Aorta (tissue), 5 donors: Measurements from ENCODE around the gene SURF6. TPM values are rescaled to one million over a fixed set of nuclear protein-coding genes. Genes with fewer than 3 reads are reported as not detected.

Source experiments
- ATAC-seq: fragments of 200-7000 bp; cut with Tn5 transposase; one replicate; pipeline ENCODE4 v1.9.1; 2022; ENCODE audit warnings: moderate library complexity; ENCODE audit not compliant: low FRiP score
- DNase-seq, 2 donors: peaks; one replicate each; pipeline ENCODE4 v3.0.0-alpha.2; 2020
- H3K27ac ChIP-seq, 2 donors: one replicate each; pipeline ENCODE4 v1.5.1; 2013; ENCODE audit warnings: low read length in 2 of 2, mild to moderate bottlenecking in 2 of 2, moderate library complexity in 2 of 2, control low read depth in 1 of 2, inconsistent platforms in 1 of 2, low read depth in 1 of 2
- H3K27me3 ChIP-seq, 2 donors: one replicate each; pipeline ENCODE4 v1.6.1; 2013; ENCODE audit warnings: control low read depth in 1 of 2, low read length in 1 of 2, mild to moderate bottlenecking in 1 of 2, moderate library complexity in 1 of 2; ENCODE audit not compliant: insufficient read depth in 2 of 2, control insufficient read depth in 1 of 2
- H3K36me3 ChIP-seq, 2 donors: one replicate each; pipeline ENCODE4 v1.6.1; 2013; ENCODE audit warnings: control low read depth in 1 of 2, low read length in 1 of 2, mild to moderate bottlenecking in 1 of 2; ENCODE audit not compliant: insufficient read depth in 2 of 2, control insufficient read depth in 1 of 2
- H3K4me1 ChIP-seq, 2 donors: one replicate each; pipeline ENCODE4 v1.6.1; 2013; ENCODE audit warnings: low read length in 2 of 2, control low read depth in 1 of 2, mild to moderate bottlenecking in 1 of 2, moderate library complexity in 1 of 2; ENCODE audit not compliant: insufficient read depth in 2 of 2, control insufficient read depth in 1 of 2
- H3K4me3 ChIP-seq, 2 donors: one replicate each; pipeline ENCODE4 v1.5.1; 2013; ENCODE audit warnings: low read length in 2 of 2, control low read depth in 1 of 2, mild to moderate bottlenecking in 1 of 2
- H3K9me3 ChIP-seq: one replicate; pipeline ENCODE4 v1.6.1; 2013; ENCODE audit warnings: mild to moderate bottlenecking, low read length; ENCODE audit not compliant: control insufficient read depth
- WGBS, 2 donors: extraction: QIAGEN DNeasy Blood & Tissue Kit; methylation state at CpG; one replicate each; pipeline ENCODE4 v1.1.7; 2013; 5-methylcytosine and 5-hydroxymethylcytosine counted together
- intact Hi-C, 2 donors: fragments of 100-400 bp; cut with DNase I; formaldehyde crosslinking; loops; one replicate each; pipeline versions ENCODE4 v1.14.2 to v1.15.0; 2022
- polyA plus RNA-seq, 2 donors: library from polyadenylated mRNA; stranded (reverse); fragments of 200-250 nt; gene quantifications; one replicate each; pipeline ENCODE4 v1.2.3, GENCODE V29; 2013
- total RNA-seq, 2 donors: library from RNA; stranded (reverse); fragmentation: NEBNext Ultra II Directional; extraction: Animal tissue kit (Norgen Biotek cat#: 25700); gene quantifications; one replicate each; pipeline ENCODE4 v1.2.1, GENCODE V29; 2021
- donor health status: healthy with polysubstance abuse.
- donor health status: Bipolar disorder and iron deficiency.
- donor health status: DM: no; HTN: no; CAD: no.
- donor health status: DM: no; HTN: no; CAD: no.
- donor health status: DM: yes; HTN: yes; CAD: no.

The SURF6 gene
- total and polyA plus RNA-seq, 4 donors: 13.3 to 23.6 (median 16.0) TPM

DNA sequence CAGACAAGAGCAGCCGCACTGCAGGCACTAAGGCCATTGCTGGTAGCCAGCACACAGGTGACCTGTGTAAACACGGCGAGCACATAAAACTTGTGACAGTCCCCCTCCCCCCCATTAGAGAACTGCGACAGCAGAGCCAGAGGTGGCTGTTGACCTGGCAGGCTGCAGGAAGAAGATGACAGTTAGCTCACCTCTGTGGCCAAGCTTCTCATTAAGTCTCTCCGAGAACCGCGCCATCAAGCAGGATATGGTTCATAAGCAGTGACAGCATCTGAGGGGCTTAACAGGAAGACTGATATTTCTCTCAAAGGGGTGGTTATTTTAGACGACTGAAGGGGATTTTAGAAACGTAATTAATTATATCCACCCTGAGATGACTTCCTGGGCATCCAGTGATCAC is 34.7 kb upstream of the SURF6 start:
- peaks cover 0 to 1% of the 10 kb centered on the region in 2 donors for H3K36me3 ChIP-seq
- H3K4me1 ChIP-seq: no peaks in the 10 kb centered on the region
- no peaks in the 10 kb centered on the region for H3K27me3 ChIP-seq
- intact Hi-C loops: no loop called here
- WGBS, 2 donors: 61 to 70% methylated on average over 9 of the region's 9 CpGs
- no peak for ATAC-seq
- no peak overlapping the region for H3K27ac ChIP-seq
- H3K9me3 ChIP-seq: no peaks in the 10 kb centered on the region
- DNase-seq: no peak
- H3K4me3 ChIP-seq: no peak overlapping the region

DNA sequence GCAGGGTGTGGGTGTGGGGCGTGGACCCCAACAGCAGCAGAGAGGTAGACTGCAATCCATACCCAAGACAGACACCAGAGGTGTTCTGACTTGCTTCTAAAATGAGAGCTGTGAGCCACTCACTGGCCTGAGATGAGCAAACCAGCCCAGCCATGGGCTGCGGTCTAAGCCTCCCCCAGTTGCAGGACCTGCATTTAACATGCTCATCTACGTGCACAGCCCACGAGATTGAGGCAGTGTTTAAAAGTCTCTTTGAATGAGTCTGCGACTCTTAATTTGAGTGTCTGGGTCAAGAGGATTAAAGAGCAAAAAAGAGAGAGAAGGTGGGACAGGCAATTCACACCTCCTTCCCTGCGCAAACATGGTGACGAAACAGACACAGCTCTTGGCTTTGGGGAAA is 33.9 kb upstream of the SURF6 start:
- peaks cover 0 to 3% of the 10 kb centered on the region in 2 donors for H3K36me3 ChIP-seq
- H3K27ac ChIP-seq: no peak overlapping the region
- no peaks in the 10 kb centered on the region for H3K9me3 ChIP-seq
- 71 to 77% methylated on average over 7 of the region's 7 CpGs for WGBS, 2 donors
- H3K4me3 ChIP-seq: no peak overlapping the region
- H3K27me3 ChIP-seq: no peaks in the 10 kb centered on the region
- no peaks in the 10 kb centered on the region for H3K4me1 ChIP-seq
- DNase-seq (no peak), ATAC-seq (no peak)
- intact Hi-C loops: no loop called here

DNA sequence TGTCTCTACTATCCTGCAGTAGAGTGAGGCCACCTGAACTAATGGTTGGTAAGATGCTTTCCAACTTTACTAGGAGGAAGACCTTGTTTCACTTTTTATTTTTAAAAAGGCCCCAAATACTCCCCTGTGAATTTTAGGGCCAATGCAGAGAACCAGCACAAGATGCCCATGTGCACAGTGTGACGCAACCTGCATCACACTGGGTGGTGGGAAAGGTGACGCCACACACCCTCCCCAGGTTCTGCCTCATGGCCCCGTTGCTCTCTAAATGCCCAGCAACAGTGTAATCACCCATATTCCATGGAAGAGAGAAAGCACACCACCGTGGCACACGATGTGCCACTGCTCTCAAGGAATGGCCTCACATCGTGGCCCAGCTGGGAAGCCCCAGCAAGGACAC is 33.4 kb upstream of the SURF6 start:
- no peak for DNase-seq
- no peak overlapping the region for H3K4me3 ChIP-seq
- intact Hi-C loops: no loop called here
- H3K36me3 ChIP-seq: peaks cover 0 to 5% of the 10 kb centered on the region in 2 donors
- no peaks in the 10 kb centered on the region for H3K9me3 ChIP-seq
- H3K27me3 ChIP-seq: no peaks in the 10 kb centered on the region
- H3K27ac ChIP-seq: no peak overlapping the region
- WGBS, 2 donors: 71 to 72% methylated on average over 6 of the region's 6 CpGs
- ATAC-seq: no peak
- H3K4me1 ChIP-seq: no peaks in the 10 kb centered on the region

DNA sequence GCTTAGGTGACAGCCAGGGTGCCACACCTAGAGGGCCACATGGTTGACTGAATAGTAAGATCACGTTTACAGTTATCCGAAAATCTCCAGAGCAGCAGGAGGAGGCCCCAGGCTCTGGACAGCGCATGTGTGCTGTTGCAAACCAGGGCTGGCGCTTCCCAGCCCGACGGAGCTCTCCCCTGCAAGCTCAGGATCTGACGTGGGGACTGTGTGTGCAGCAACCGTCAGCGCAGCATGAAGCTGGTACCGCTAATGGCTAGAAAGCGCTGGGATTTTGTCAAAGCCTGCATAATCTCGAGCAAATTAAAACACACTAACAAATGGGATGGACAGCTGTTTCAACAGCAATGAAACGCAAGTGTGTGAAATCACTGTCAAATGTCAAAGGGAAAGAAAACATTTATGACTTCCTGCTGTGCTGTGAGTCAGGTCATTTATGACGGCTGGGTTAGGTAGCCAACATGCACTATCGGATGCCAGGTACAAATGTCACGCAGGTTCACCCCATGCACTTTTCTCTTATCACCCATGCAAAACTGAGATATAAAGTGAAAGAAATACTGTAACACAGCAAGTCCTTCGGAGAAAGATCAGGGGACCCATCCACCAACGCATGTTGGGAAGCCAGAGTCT is 32.4 kb upstream of the SURF6 start:
- no peak overlapping the region for H3K27ac ChIP-seq
- H3K36me3 ChIP-seq: peaks cover 0 to 7% of the 10 kb centered on the region in 2 donors
- DNase-seq (no peak), ATAC-seq (no peak)
- no peaks in the 10 kb centered on the region for H3K9me3 ChIP-seq
- WGBS, 2 donors: 49 to 53% methylated on average over 18 of the region's 18 CpGs
- intact Hi-C loops: no loop called here
- H3K4me1 ChIP-seq: no peaks in the 10 kb centered on the region
- no peak overlapping the region for H3K4me3 ChIP-seq
- no peaks in the 10 kb centered on the region for H3K27me3 ChIP-seq

DNA sequence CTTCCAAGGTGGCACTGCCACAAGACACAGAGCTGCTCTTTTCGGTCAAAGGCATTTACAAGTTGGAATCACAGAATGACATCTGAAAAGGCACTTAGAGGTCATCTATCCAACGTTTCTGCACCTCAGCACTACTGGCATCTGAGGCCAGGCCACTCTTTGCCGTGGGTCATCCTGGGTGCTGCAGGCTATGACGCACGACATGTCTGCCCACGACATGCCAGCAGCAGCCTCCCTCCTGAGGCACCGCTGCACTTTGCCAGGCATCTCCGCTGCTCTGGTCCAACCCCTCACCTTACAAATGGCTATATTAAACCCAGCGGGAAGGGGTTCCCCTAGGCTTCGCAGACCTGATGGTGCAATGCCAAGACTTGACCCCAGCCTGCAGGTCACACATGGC is 31.8 kb upstream of the SURF6 start:
- Histone ChIP-seq H3K36me3 (peaks cover 0 to 10% of the 10 kb centered on the region in 2 donors), H3K4me1 (no peaks in the 10 kb centered on the region)

DNA sequence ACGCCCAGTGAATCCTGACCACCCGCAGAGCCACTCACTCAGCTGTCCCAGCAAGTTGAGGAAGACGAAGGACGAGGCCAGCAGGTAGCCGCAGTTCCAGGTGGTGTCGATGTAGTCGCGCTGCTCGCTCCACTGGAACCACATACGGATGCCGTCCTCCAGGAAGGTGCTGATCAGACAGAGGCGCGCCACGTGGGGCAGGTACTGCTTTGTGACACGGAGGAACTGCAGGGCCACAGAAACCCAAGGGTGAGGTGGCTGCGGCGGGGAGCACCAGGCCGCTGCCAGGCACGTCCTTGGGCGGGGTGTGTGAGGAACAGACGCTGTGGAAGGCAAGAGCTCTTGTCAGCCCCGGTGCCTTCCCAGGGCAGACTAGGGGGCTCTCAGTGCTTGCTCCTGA is 31.2 kb upstream of the SURF6 start:
- H3K27ac ChIP-seq: no peak overlapping the region
- H3K27me3 ChIP-seq: no peaks in the 10 kb centered on the region
- peaks cover 0 to 10% of the 10 kb centered on the region in 2 donors for H3K36me3 ChIP-seq
- no peaks in the 10 kb centered on the region for H3K4me1 ChIP-seq
- no peak for DNase-seq
- no peaks in the 10 kb centered on the region for H3K9me3 ChIP-seq
- 87 to 89% methylated on average over 22 of the region's 22 CpGs for WGBS, 2 donors
- no peak for ATAC-seq
- no peak overlapping the region for H3K4me3 ChIP-seq
- intact Hi-C loops: no loop called here

More for the DNA sequence above, 31.8 kb upstream of the SURF6 start:
- intact Hi-C loops: no loop called here
- DNase-seq (no peak), ATAC-seq (no peak)
- Histone ChIP-seq H3K27ac (no peak overlapping the region), H3K4me3 (no peak overlapping the region), H3K9me3 (no peaks in the 10 kb centered on the region), H3K27me3 (no peaks in the 10 kb centered on the region)
- 75 to 76% methylated on average over 10 of the region's 10 CpGs for WGBS, 2 donors

DNA sequence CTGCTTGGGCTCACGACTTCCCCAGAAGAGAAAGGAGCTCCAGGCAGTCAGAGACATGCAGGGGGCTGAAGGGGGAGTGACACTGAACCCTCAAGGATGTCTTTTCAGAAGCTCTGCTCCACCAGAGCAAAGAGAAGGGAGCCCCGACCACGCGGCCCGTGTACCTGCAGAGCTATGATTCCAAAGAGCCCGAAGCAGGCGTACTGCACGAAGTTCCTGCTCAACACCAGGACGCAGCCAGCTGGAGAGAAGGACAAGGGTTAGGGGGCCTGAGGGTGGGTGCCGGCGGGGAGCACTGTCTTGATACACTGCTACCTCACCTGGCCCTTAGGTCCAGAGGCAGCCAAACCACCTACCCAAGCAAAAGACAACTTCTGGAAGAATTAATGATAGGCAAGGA is 30.4 kb upstream of the SURF6 start:
- WGBS, 2 donors: 86 to 88% methylated on average over 11 of the region's 11 CpGs

DNA sequence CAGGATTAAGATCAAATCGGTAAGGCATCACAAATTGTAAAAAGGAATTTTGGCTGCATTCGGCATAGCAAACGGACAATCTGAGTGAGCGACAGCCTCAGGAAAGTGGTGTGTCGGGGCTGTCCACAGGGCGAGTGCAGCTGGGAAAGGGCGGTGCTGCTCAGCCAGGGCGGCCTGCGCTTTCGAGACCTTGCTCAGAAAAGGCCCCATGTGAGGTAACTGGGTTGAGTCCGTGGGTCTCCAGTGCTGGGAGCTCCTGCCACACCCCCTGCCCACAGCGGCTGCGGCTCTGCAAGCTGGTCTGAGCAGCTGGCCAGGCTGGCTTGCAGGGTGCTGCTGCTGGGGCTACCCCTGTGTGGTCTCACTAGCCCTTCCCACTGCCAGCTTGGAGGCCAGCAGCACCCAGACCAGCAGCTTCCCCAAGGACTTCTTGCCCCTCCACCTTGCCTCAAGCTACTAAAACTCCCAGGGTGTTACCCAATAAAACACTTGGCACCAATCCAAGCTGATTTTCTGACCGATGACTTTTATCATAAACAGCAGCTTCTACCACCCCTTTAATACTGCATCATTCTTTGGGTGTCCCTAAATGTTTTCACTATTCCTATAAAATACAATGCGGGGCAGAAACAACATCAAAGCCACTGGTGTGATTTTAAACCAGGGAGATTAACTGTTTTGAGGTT is 26.5 kb upstream of the SURF6 start:
- 89% methylated on average over 15 of the region's 15 CpGs for WGBS, 2 donors
- H3K36me3 ChIP-seq: peaks cover 0 to 10% of the 10 kb centered on the region in 2 donors
- ATAC-seq: no peak
- intact Hi-C loops: no loop called here
- H3K9me3 ChIP-seq: no peaks in the 10 kb centered on the region
- H3K27me3 ChIP-seq: no peaks in the 10 kb centered on the region
- H3K4me1 ChIP-seq: no peaks in the 10 kb centered on the region
- DNase-seq: no peak
- no peak overlapping the region for H3K4me3 ChIP-seq
- H3K27ac ChIP-seq: no peak overlapping the region

More for the DNA sequence above, 30.4 kb upstream of the SURF6 start:
- Histone ChIP-seq H3K27ac (no peak overlapping the region), H3K4me3 (no peak overlapping the region), H3K9me3 (no peaks in the 10 kb centered on the region), H3K36me3 (peaks cover 0 to 10% of the 10 kb centered on the region in 2 donors), H3K27me3 (no peaks in the 10 kb centered on the region), H3K4me1 (no peaks in the 10 kb centered on the region)
- intact Hi-C loops: no loop called here
- DNase-seq (no peak), ATAC-seq (no peak)

DNA sequence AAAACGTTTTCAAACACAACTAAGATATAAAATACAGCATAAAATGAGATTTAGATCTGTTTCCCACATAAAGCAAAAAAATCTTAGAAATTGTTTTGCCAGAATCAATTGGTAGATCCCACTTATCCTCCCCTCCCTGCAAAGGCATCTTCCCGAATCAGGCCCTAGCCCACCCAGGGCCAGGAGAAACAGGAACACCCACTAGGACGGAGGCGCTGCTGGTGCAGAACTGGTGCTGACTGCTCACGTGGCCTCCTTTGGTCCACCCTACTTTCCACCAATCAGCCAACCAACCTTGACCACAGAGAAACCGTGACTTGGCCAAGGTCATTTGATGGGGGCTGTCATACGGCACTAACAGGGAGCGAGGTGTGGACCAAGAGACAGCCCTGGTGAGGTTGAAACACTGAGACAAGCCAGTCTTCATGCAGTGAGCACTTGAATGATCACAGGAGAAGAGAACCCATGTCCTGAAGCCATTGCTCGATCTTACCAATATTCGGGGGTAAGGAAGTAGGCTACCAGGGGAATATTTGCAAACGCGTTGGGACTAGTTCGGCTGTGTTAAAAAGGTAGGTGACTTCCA is 25.6 kb upstream of the SURF6 start:
- no peaks in the 10 kb centered on the region for H3K4me1 ChIP-seq
- no peak for ATAC-seq
- H3K4me3 ChIP-seq: no peak overlapping the region
- H3K27ac ChIP-seq: no peak overlapping the region
- 75 to 77% methylated on average over 13 of the region's 13 CpGs for WGBS, 2 donors
- peaks cover 0 to 10% of the 10 kb centered on the region in 2 donors for H3K36me3 ChIP-seq
- H3K27me3 ChIP-seq: no peaks in the 10 kb centered on the region
- no peaks in the 10 kb centered on the region for H3K9me3 ChIP-seq
- intact Hi-C loops: no loop called here
- no peak for DNase-seq
